K562 (cell line): ENCODE data around the gene LAMTOR1.

Experiments used
- CREM ChIP-seq: IDR thresholded peaks from 2 replicates; pipeline ENCODE4 v1.6.1; 2014; ENCODE audit warnings: antibody characterized with exemption, low read depth
- ESRRB ChIP-seq: fragments of 250-450 bp; sonication (Bioruptor Pico); IDR thresholded peaks from 2 replicates; pipeline ENCODE4 v1.5.0; 2020; ENCODE audit warnings: mild to moderate bottlenecking, moderate library complexity, borderline replicate concordance
- NCOA2 ChIP-seq, 2 experiments: fragments of 450-650 bp; IDR thresholded peaks; 2 replicates each; pipeline ENCODE4 v1.6.1; 2018; ENCODE audit warnings: mild to moderate bottlenecking in 2 of 2, moderate library complexity in 1 of 2; ENCODE audit not compliant: partially characterized antibody in 2 of 2
- PBX2 ChIP-seq, 2 experiments: IDR thresholded peaks in 1 of 2; conservative IDR thresholded peaks in 1 of 2; 2 replicates each; pipeline ENCODE4 v1.6.1; 2016; ENCODE audit warnings: low read depth in 2 of 2, mild to moderate bottlenecking in 1 of 2, missing compliant biosample characterization in 1 of 2, missing genetic modification characterization in 1 of 2, moderate library complexity in 1 of 2
- POLR2AphosphoS5 ChIP-seq: IDR thresholded peaks from 2 replicates; pipeline ENCODE4 v1.6.1; 2011; ENCODE audit warnings: mild to moderate bottlenecking, low read depth, low read length, moderate library complexity; ENCODE audit not compliant: control insufficient read depth, insufficient read depth
- RBM15 ChIP-seq: fragments of 200-400 bp; formaldehyde crosslinking; IDR thresholded peaks from 2 replicates; pipeline ENCODE4 v1.6.1; 2018; ENCODE audit warnings: mild to moderate bottlenecking, low read length, moderate library complexity; ENCODE audit not compliant: insufficient read depth
- REST ChIP-seq, 2 experiments: fragments of 450-650 bp; formaldehyde crosslinking in 1 of 2; IDR thresholded peaks; 2 replicates each; pipeline versions ENCODE4 v1.4.0 to v1.6.1; 2014 to 2020; ENCODE audit warnings: mild to moderate bottlenecking in 2 of 2, borderline replicate concordance in 1 of 2, low read depth in 1 of 2
- SMAD1 ChIP-seq: fragments of 150-350 bp; IDR thresholded peaks from 2 replicates; pipeline ENCODE4 v1.6.1; 2014; ENCODE audit warnings: low read length, low read depth; ENCODE audit not compliant: partially characterized antibody
- ZBTB7A ChIP-seq: IDR thresholded peaks from 2 replicates; pipeline ENCODE4 v1.6.1; 2011; ENCODE audit warnings: low read depth, mild to moderate bottlenecking, low read length, moderate library complexity, borderline replicate concordance; ENCODE audit not compliant: control insufficient read depth
- ZFX ChIP-seq: sonication (generic); formaldehyde crosslinking; IDR thresholded peaks from 2 replicates; pipeline ENCODE4 v1.8.0; 2022; ENCODE audit warnings: mild to moderate bottlenecking, missing genetic modification reagents, moderate library complexity
- ZNF384 ChIP-seq: IDR thresholded peaks from 2 replicates; pipeline ENCODE4 v1.6.1; 2012; ENCODE audit warnings: low read depth, low read length, improper control_type of control experiment
- ZNF79 ChIP-seq: fragments of 250-450 bp; sonication (Bioruptor Pico); IDR thresholded peaks from 2 replicates; pipeline ENCODE4 v1.4.0; 2020; ENCODE audit warnings: low read depth, mild to moderate bottlenecking, moderate library complexity
- TF ChIP-seq, protein P1 (sequence below), 3 experiments: fragments of 200-800 bp in 1 of 3; fragments of 250-450 bp in 1 of 3; fragments of 450-650 bp in 1 of 3; sonication (Bioruptor Pico) in 1 of 3; sonication (Bioruptor generic) in 1 of 3; formaldehyde crosslinking in 1 of 3; IDR thresholded peaks; 2 replicates each; pipeline versions ENCODE4 v1.6.1 to v1.8.0; 2016 to 2022; ENCODE audit warnings: mild to moderate bottlenecking in 2 of 3, missing genetic modification characterization in 2 of 3, missing compliant biosample characterization in 1 of 3, moderate library complexity in 1 of 3

- no peak for TF ChIP-seq ESRRB
- no peak for TF ChIP-seq PBX2 (CRISPR knock-in tag; IDR thresholded peaks at IDR 0.05; ENCODE audit: low read depth)
- TF ChIP-seq PBX2 (tag; conservative IDR thresholded peaks at IDR 0.05; ENCODE audit: low read depth), result no peak
- TF ChIP-seq ZBTB7A, result no peak
- TF ChIP-seq ZFX, result no peak
- TF ChIP-seq CREM, result no peak
- TF ChIP-seq ZNF79 (CRISPR knock-in tag), result no peak
- TF ChIP-seq, protein P1, sequence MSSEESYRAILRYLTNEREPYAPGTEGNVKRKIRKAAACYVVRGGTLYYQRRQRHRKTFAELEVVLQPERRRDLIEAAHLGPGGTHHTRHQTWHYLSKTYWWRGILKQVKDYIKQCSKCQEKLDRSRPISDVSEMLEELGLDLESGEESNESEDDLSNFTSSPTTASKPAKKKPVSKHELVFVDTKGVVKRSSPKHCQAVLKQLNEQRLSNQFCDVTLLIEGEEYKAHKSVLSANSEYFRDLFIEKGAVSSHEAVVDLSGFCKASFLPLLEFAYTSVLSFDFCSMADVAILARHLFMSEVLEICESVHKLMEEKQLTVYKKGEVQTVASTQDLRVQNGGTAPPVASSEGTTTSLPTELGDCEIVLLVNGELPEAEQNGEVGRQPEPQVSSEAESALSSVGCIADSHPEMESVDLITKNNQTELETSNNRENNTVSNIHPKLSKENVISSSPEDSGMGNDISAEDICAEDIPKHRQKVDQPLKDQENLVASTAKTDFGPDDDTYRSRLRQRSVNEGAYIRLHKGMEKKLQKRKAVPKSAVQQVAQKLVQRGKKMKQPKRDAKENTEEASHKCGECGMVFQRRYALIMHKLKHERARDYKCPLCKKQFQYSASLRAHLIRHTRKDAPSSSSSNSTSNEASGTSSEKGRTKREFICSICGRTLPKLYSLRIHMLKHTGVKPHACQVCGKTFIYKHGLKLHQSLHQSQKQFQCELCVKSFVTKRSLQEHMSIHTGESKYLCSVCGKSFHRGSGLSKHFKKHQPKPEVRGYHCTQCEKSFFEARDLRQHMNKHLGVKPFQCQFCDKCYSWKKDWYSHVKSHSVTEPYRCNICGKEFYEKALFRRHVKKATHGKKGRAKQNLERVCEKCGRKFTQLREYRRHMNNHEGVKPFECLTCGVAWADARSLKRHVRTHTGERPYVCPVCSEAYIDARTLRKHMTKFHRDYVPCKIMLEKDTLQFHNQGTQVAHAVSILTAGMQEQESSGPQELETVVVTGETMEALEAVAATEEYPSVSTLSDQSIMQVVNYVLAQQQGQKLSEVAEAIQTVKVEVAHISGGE (CRISPR knock-in tag; IDR thresholded peaks at IDR 0.05), result no peak
- no peak for TF ChIP-seq RBM15
- TF ChIP-seq POLR2AphosphoS5, result no peak
- no peak for TF ChIP-seq NCOA2 (IDR thresholded peaks at IDR 0.05; ENCODE audit: partially characterized antibody in 2 of 2)
- TF ChIP-seq REST (IDR thresholded peaks at IDR 0.05; ENCODE audit: borderline replicate concordance), result no peak
- TF ChIP-seq REST (CRISPR knock-in tag; IDR thresholded peaks at IDR 0.05; ENCODE audit: low read depth), result no peak
- TF ChIP-seq SMAD1, result no peak
- TF ChIP-seq ZNF384, result no peak
Observed at GRCh38 chr11:72129381-72129780, 26.3 kb upstream of the LAMTOR1 start.
